HepG2 (cell line): Measurements from ENCODE around the gene PTPRH. TPM values are rescaled to one million over a fixed set of nuclear protein-coding genes. Genes with fewer than 3 reads are reported as not detected.
"Not testable (repeated sequence)": the region's sequence is repeated elsewhere in the genome, so short reads cannot be mapped to it uniquely, and the experiment has no call there.

Experiments used
- ATAC-seq: fragments of 200-7000 bp; cut with Tn5 transposase; 3 replicates; pipeline ENCODE4 v1.9.1; 2020; ENCODE audit warnings: mild to moderate bottlenecking, moderate library complexity
- BruUV-seq: library from RNA; stranded (reverse); fragments of 400-500 nt; replicated peaks from 2 replicates; lab custom pipeline; 2021; lab: Mats Ljungman, UMichigan
- CTCF ChIA-PET: fragments of 300-600 bp; formaldehyde crosslinking; extraction: SDS; loops from one replicate; lab custom pipeline; 2021; ENCODE audit warnings: low total read pairs, inconsistent platforms, low intra/inter-chr PET ratio; lab: Yijun Ruan, JAX
- POLR2A ChIA-PET: fragments of 350-600 bp; sonication (Branson Sonifier 250); formaldehyde crosslinking; loops from one replicate; lab custom pipeline; 2020; ENCODE audit warnings: antibody characterized with exemption, inconsistent platforms; lab: Yijun Ruan, JAX
- DNase-seq: peaks from one replicate; pipeline ENCODE4 v3.0.0-alpha.2; 2015; ENCODE audit warnings: low spot score
- FAIRE-seq: peaks from 3 replicates; lab custom pipeline; 2011; peaks lifted over from hg19 to GRCh38; lab: Jason Lieb, UNC
- H2AFZ ChIP-seq: one replicate; pipeline ENCODE4 v1.6.1; 2011; ENCODE audit warnings: low read length, inconsistent platforms
- H3K27ac ChIP-seq: fragments of 300-600 bp; 3 replicates; pipeline ENCODE4 v1.8.0; 2011; ENCODE audit warnings: mixed run types, mild to moderate bottlenecking, mixed read lengths, low read length, inconsistent platforms; ENCODE audit not compliant: insufficient read depth; ENCODE audit errors: extremely low read length
- H3K27me3 ChIP-seq, 2 experiments: fragments of 200-600 bp in 1 of 2; 2 replicates in 1 of 2; 3 replicates in 1 of 2; pipeline versions ENCODE4 v1.6.0 to v1.8.0; 2011; ENCODE audit warnings: low read length in 2 of 2, mild to moderate bottlenecking in 2 of 2, moderate library complexity in 2 of 2, inconsistent platforms in 1 of 2; ENCODE audit not compliant: insufficient read depth in 2 of 2, control insufficient read depth in 1 of 2
- H3K36me3 ChIP-seq, 2 experiments: fragments of 200-600 bp in 1 of 2; replicated peaks in 1 of 2; 2 replicates in 1 of 2; 3 replicates in 1 of 2; pipeline versions ENCODE4 v1.5.1 to v1.8.0; 2011; ENCODE audit warnings: low read length in 2 of 2, inconsistent platforms in 1 of 2; ENCODE audit not compliant: insufficient read depth in 2 of 2, control insufficient read depth in 1 of 2
- H3K4me1 ChIP-seq: 2 replicates; pipeline ENCODE4 v1.5.1; 2012; ENCODE audit warnings: low read length, inconsistent platforms; ENCODE audit not compliant: insufficient read depth
- H3K4me2 ChIP-seq: 2 replicates; pipeline ENCODE4 v1.6.0; 2011; ENCODE audit warnings: low read depth, low read length, inconsistent platforms
- H3K4me3 ChIP-seq, 3 experiments: fragments of 200-600 bp in 1 of 3; sonication (generic), shearing (Covaris generic) in 1 of 3; replicated peaks in 1 of 3; 2 replicates each; pipeline ENCODE4 v1.5.1; 2011 to 2016; ENCODE audit warnings: low read length in 3 of 3, inconsistent platforms in 2 of 3, low read depth in 2 of 3, mild to moderate bottlenecking in 2 of 3, control low read depth in 1 of 3, mixed read lengths in 1 of 3; ENCODE audit not compliant: insufficient read depth in 1 of 3
- H3K79me2 ChIP-seq: one replicate; pipeline ENCODE4 v1.6.1; 2011; ENCODE audit warnings: low read length, inconsistent platforms; ENCODE audit not compliant: insufficient read depth
- H3K9ac ChIP-seq: 2 replicates; pipeline ENCODE4 v1.6.0; 2011; ENCODE audit warnings: mild to moderate bottlenecking, low read depth, low read length, inconsistent platforms; ENCODE audit not compliant: insufficient read depth
- H3K9me3 ChIP-seq: 2 replicates; pipeline ENCODE4 v1.5.1; 2012; ENCODE audit warnings: mild to moderate bottlenecking, low read length
- H4K20me1 ChIP-seq: 2 replicates; pipeline ENCODE4 v1.6.0; 2011; ENCODE audit warnings: inconsistent platforms, mild to moderate bottlenecking, low read length, moderate library complexity; ENCODE audit not compliant: insufficient read depth
- CHD2 ChIP-seq: IDR thresholded peaks from 2 replicates; pipeline ENCODE4 v1.6.1; 2011; ENCODE audit warnings: low read depth, low read length, improper control_type of control experiment
- JUN ChIP-seq: sonication (generic); formaldehyde crosslinking; IDR thresholded peaks from 2 replicates; pipeline ENCODE4 v1.4.0; 2020; ENCODE audit warnings: mild to moderate bottlenecking, missing genetic modification reagents
- MTA1 ChIP-seq: sonication (generic); formaldehyde crosslinking; IDR thresholded peaks from 2 replicates; pipeline ENCODE4 v1.4.0; 2020; ENCODE audit warnings: missing genetic modification reagents, mild to moderate bottlenecking, borderline replicate concordance
- RCOR2 ChIP-seq: IDR thresholded peaks from 2 replicates; pipeline ENCODE4 v1.6.1; 2016; ENCODE audit warnings: missing biosample characterization, missing genetic modification reagents
- TAF1 ChIP-seq: sonication (generic); formaldehyde crosslinking; IDR thresholded peaks from 2 replicates; pipeline ENCODE4 v1.4.0; 2020; ENCODE audit warnings: missing genetic modification reagents
- ZFX ChIP-seq: sonication (generic); formaldehyde crosslinking; IDR thresholded peaks from 2 replicates; pipeline ENCODE4 v1.4.0; 2020; ENCODE audit warnings: mild to moderate bottlenecking, low read depth, missing genetic modification reagents, moderate library complexity
- ZNF225 ChIP-seq: sonication (generic); formaldehyde crosslinking; IDR thresholded peaks from 2 replicates; pipeline ENCODE4 v1.4.0; 2020; ENCODE audit warnings: mild to moderate bottlenecking, missing genetic modification reagents
- ZNF263 ChIP-seq: sonication (generic); formaldehyde crosslinking; IDR thresholded peaks from 2 replicates; pipeline ENCODE4 v1.4.0; 2020; ENCODE audit warnings: missing genetic modification reagents
- ZNF337 ChIP-seq: sonication (generic); formaldehyde crosslinking; IDR thresholded peaks from 2 replicates; pipeline ENCODE4 v1.5.1; 2020; ENCODE audit warnings: missing genetic modification reagents, low read depth, mild to moderate bottlenecking, borderline replicate concordance
- ZNF34 ChIP-seq: sonication (generic); formaldehyde crosslinking; IDR thresholded peaks from 2 replicates; pipeline ENCODE4 v1.4.0; 2020; ENCODE audit warnings: mild to moderate bottlenecking, missing genetic modification reagents, borderline replicate concordance
- ZNF746 ChIP-seq: sonication (generic); formaldehyde crosslinking; IDR thresholded peaks from 2 replicates; pipeline ENCODE4 v1.8.0; 2022; ENCODE audit warnings: mild to moderate bottlenecking, missing genetic modification reagents
- ZSCAN22 ChIP-seq: sonication (generic); formaldehyde crosslinking; IDR thresholded peaks from 2 replicates; pipeline ENCODE4 v1.4.0; 2020; ENCODE audit warnings: mild to moderate bottlenecking, missing genetic modification reagents
- WGBS: methylation state at CpG from one replicate; pipeline ENCODE4 v1.1.6; 2017; ENCODE audit warnings: low lambda C conversion rate; 5-methylcytosine and 5-hydroxymethylcytosine counted together
- in situ Hi-C: cut with HindIII; loops from 2 replicates; pipeline ENCODE4 v1.10.0; 2017; ENCODE audit warnings: low pct_unique_long_range_greater_than_20kb; ENCODE audit not compliant: extremely low pct_ligation_motif_present
- intact Hi-C: fragments of 100-400 bp; cut with micrococcal nuclease; formaldehyde crosslinking; loops from one replicate; pipeline ENCODE4 v1.10.0; 2022; ENCODE audit not compliant: unreplicated experiment
- polyA plus RNA-seq, 8 experiments: library from polyadenylated mRNA; depleted of rRNA in 3 of 8; stranded (reverse) in 7 of 8; unstranded in 1 of 8; fragments of >200 nt; fragmentation: Illumina TruSeq in 4 of 8; extraction: Trizol in 4 of 8; gene quantifications; 2 replicates each; pipeline versions ENCODE4 v1.2.1 to v1.2.3, GENCODE V29; 2011 to 2016; ENCODE audit warnings: low read depth in 4 of 8, missing spikeins in 1 of 8, mixed read lengths in 1 of 8; ENCODE audit not compliant: insufficient read depth in 1 of 8
- total RNA-seq, 5 experiments: library from RNA; depleted of rRNA; stranded (reverse); fragments of >200 nt; fragmentation: Illumina TruSeq; extraction: Trizol; gene quantifications; 2 replicates each; pipeline ENCODE4 v1.2.3, GENCODE V29; 2016; ENCODE audit warnings: low read depth in 1 of 5

The PTPRH gene
- total and polyA plus RNA-seq, 2 of the 13 experiments (the other 11 are each of a cell fraction or from before 2014, with no cell fraction given) = 14.7 to 125 TPM

DNA sequence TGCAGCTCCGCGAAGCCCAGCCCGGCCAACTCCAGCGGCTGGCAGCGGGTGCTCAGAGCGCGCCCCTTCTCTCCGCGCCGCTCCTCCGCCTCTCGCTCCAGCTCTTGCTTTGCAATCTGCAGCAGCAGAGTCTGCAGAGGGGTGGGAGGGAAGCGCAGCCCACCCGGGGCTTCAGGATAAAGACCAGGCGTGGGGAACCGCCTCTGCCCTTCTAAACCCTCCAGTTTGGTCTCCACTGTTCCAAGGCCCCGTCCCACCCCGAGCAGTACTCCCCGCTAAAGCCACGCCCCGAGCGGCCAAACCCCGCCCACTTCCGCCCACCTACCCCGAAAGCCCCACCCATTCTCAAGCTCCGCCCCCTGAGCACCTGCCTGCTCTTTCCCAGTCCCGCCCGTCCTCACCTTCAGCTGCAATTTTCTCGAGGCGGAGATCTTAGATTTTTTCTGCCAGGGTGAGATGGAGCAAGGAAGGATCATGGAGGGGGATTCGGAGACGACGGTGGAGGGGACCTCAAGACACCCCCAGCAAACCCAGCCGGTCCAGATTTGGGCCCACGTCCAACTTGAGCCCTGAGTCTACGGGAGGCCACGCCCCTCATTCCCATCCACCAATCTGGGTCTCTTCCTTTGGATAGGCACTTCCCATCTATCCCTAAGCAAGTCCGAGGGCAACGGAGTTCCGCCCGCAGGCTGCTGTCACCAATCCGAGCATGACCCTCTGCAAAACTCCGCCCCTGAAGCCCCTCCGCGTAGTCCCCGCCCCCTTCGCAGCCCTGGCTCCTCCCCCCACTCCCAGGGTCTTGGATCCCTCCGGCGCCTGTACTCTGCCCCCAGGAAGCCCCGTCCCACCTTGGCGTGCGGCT lies 52.9 kb downstream of the PTPRH start (continued):
- TF ChIP-seq ZNF746 (CRISPR knock-in tag) (no peak), TAF1 (peak; percentile 37; the same call in 1 of the 2 replicates), ZNF225 (CRISPR knock-in tag) (no peak), JUN (CRISPR knock-in tag) (no peak), MTA1 (CRISPR knock-in tag) (0 out of 2 replicates have a peak, but pooled peaks have one; percentile 27), RCOR2 (CRISPR knock-in tag) (no peak), ZNF34 (CRISPR knock-in tag) (no peak), ZNF337 (CRISPR knock-in tag) (no peak), CHD2 (no peak)

DNA sequence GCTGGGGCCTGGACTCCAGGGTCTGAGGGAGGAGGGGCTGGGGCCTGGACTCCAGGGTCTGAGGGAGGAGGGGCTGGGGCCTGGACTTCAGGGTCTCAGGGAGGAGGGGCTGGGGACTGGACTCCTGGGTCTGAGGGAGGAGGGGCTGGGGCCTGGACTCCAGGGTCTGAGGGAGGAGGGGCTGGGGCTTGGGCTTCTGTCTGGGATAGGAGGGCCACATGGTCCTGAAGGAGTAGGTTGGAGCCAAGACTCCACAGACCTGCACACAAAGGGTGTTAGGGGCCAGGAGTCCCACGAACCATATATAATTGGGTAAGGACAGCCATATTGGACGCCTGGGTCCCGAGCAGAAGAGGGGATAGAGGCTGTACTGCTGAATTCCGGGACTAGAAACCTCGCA lies 53.5 kb downstream of the PTPRH start:
- peak overlapping the region; percentile 46; the same call in 1 of the 2 replicates for H3K9ac ChIP-seq
- H3K27ac ChIP-seq = not testable (repeated sequence)

More for the DNA sequence above, 53.5 kb downstream of the PTPRH start:
- 0% methylated on average over 3 of the region's 5 CpGs for WGBS
- H4K20me1 ChIP-seq, FAIRE-seq, H3K79me2 ChIP-seq, DNase-seq, H2AFZ ChIP-seq, BruUV-seq, in situ Hi-C loops: not testable (repeated sequence)
- POLR2A ChIA-PET = interaction anchor here (1.1 to 1.2 kb wide), 2 partner anchors 103 to 183 kb away, joined by 4 read pairs; partner anchors contain the start of gene PPP6R1
- H3K4me2 ChIP-seq = peak overlapping the region; percentile 74
- TF ChIP-seq ZFX (CRISPR knock-in tag) (peak; percentile 17; the same call in 1 of the 2 replicates), ZNF263 (CRISPR knock-in tag) (0 out of 2 replicates have a peak, but pooled peaks have one; percentile 8), ZSCAN22 (CRISPR knock-in tag) (peak; percentile 93)
- TF ChIP-seq, all 625 proteins: peak for 3; not testable (repeated sequence) for 622
- intact Hi-C loops, H3K9me3 ChIP-seq, H3K36me3 ChIP-seq, CTCF ChIA-PET: not testable (repeated sequence)
- 0 out of 3 replicates have a peak, but pooled peaks have one; percentile 5 for ATAC-seq
- Histone ChIP-seq H3K4me3 (peak overlapping the region; percentile 45 to 71 (median 51); a peak in 5 of 6 replicates), H3K27me3 (peaks cover 0 to 24% of the 10 kb centered on the region in 2 experiments; a peak in 2 of 5 replicates), H3K4me1 (peaks cover 20% of the 10 kb centered on the region)
